GM12865 (cell line): ENCODE data around the gene LARGE2.

Experiments
- DNase-seq: peaks from one replicate; pipeline ENCODE4 v3.0.0; 2010; ENCODE audit warnings: low read depth
- H3K4me3 ChIP-seq: 2 replicates; pipeline ENCODE4 v1.5.1; 2011; ENCODE audit warnings: mild to moderate bottlenecking, low read depth, low read length, control low read depth
- CTCF ChIP-seq: IDR thresholded peaks from 2 replicates; pipeline ENCODE4 v1.5.1; 2011; ENCODE audit warnings: low read length, control low read depth, low read depth, inconsistent platforms; ENCODE audit not compliant: insufficient read depth; ENCODE audit errors: missing control alignments

Gene LARGE2

GRCh38 chr11:45948356-45948755 lies 25.9 kb downstream of the LARGE2 start:
- no peak for TF ChIP-seq CTCF
- DNase-seq, result no peak

GRCh38 chr11:45949992-45950407 lies 27.5 kb downstream of the LARGE2 start:
- no peak for DNase-seq
- TF ChIP-seq CTCF, result no peak
- no peak overlapping the region for H3K4me3 ChIP-seq

More at GRCh38 chr11:45948356-45948755, 25.9 kb downstream of the LARGE2 start:
- H3K4me3 ChIP-seq, result no peak overlapping the region

- no peak overlapping the region for H3K4me3 ChIP-seq
- no peak for DNase-seq
- TF ChIP-seq CTCF, result no peak
Observed at GRCh38 chr11:45959851-45960250, 37.4 kb downstream of the LARGE2 start.

GRCh38 chr11:45960387-45961095 lies 38.1 kb downstream of the LARGE2 start:
- DNase-seq, result no peak
- TF ChIP-seq CTCF, result no peak
- H3K4me3 ChIP-seq, result no peak overlapping the region

GRCh38 chr11:45961751-45962240 lies 39.3 kb downstream of the LARGE2 start:
- no peak overlapping the region for H3K4me3 ChIP-seq
- DNase-seq, result no peak
- TF ChIP-seq CTCF, result no peak

GRCh38 chr11:45964911-45965389 lies 42.5 kb downstream of the LARGE2 start:
- peak; percentile 91 for TF ChIP-seq CTCF
- no peak overlapping the region for H3K4me3 ChIP-seq
- peak; percentile 76 for DNase-seq
